ENCODE measurements around the gene BRSK2. TPM values are rescaled to one million over a fixed set of nuclear protein-coding genes. Genes with fewer than 3 reads are reported as not detected.

BRSK2 gene
- total RNA-seq, 1 donor from 2014 or later, result not detected

GRCh38 chr11:1467270-1467669, 77.5 kb downstream of the BRSK2 start:
- Histone ChIP-seq H3K27me3 (ENCODE audit: control insufficient read depth, insufficient read depth, low read length) (no peaks in the 10 kb centered on the region), H3K36me3 (ENCODE audit: control insufficient read depth, insufficient read depth, low read length) (peaks cover 6% of the 10 kb centered on the region), H3K4me3 (ENCODE audit: low read depth, low read length) (no peak overlapping the region)
- no peak for DNase-seq (ENCODE audit: low read depth)
- TF ChIP-seq, protein P1, sequence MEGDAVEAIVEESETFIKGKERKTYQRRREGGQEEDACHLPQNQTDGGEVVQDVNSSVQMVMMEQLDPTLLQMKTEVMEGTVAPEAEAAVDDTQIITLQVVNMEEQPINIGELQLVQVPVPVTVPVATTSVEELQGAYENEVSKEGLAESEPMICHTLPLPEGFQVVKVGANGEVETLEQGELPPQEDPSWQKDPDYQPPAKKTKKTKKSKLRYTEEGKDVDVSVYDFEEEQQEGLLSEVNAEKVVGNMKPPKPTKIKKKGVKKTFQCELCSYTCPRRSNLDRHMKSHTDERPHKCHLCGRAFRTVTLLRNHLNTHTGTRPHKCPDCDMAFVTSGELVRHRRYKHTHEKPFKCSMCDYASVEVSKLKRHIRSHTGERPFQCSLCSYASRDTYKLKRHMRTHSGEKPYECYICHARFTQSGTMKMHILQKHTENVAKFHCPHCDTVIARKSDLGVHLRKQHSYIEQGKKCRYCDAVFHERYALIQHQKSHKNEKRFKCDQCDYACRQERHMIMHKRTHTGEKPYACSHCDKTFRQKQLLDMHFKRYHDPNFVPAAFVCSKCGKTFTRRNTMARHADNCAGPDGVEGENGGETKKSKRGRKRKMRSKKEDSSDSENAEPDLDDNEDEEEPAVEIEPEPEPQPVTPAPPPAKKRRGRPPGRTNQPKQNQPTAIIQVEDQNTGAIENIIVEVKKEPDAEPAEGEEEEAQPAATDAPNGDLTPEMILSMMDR (IDR thresholded peaks at IDR 0.05; ENCODE audit: insufficient read depth, low read length, severe bottlenecking), result no peak
- no peak for FAIRE-seq

DNA sequence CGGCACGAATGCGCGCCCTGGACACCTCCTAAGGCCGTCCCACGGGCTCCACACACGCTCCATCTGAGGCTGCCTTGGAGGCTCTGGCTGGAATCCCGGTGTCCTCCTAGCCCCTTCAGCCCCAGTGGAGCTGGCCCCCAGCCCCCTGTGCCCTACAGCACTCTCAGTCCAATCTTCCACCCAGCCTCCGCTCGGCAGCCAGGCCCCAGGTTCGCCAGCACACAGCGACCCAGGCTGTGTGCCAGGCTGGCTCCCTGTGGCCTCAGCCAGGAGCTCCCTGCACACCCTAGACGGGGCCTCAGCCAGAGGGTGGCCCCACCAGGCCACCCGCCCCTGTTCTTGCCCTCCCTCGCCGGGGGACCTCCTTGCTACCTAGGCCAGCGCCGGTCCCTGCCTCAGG, 78.3 kb downstream of the BRSK2 start:
- H3K4me3 ChIP-seq (ENCODE audit: low read depth, low read length), result no peak overlapping the region
- peaks cover 6% of the 10 kb centered on the region for H3K36me3 ChIP-seq (ENCODE audit: control insufficient read depth, insufficient read depth, low read length)
- no peaks in the 10 kb centered on the region for H3K27me3 ChIP-seq (ENCODE audit: control insufficient read depth, insufficient read depth, low read length)
- DNase-seq (ENCODE audit: low read depth) (no peak), FAIRE-seq (no peak)
- TF ChIP-seq, protein P1 (IDR thresholded peaks at IDR 0.05; ENCODE audit: insufficient read depth, low read length, severe bottlenecking), result no peak

DNA sequence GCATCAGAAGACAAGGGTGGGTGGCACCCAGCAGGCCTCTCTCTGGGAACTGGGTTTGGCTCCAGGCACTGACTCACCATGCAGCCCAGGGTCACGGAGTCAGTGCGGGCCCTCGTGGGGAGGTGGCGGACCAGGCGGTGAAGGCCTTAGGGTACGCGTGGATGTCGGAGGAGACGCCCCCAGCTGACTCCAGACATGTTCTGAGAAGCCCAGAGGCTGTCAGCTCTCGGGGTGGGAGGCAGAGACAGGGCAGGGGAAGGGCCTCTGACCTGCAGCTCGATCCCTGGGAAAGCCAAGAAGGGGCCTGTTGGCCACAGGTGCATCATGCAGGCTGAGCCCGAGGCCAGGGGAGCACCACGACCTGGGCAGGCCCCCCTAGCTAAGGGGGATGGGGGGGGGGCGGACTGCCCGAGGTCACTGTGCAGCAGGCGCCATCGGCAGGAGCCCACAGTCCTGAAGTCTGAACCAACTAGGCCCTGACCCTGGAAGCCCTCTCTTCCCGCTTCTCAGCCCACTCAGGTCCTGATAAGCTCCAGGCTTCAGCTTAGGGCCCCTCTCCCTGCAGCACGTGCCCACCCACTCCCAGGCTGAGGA, 78.8 kb downstream of the BRSK2 start:
- Histone ChIP-seq H3K36me3 (ENCODE audit: control insufficient read depth, insufficient read depth, low read length) (peaks cover 6% of the 10 kb centered on the region), H3K27me3 (ENCODE audit: control insufficient read depth, insufficient read depth, low read length) (no peaks in the 10 kb centered on the region), H3K4me3 (ENCODE audit: low read depth, low read length) (no peak overlapping the region)
- TF ChIP-seq, protein P1 (IDR thresholded peaks at IDR 0.05; ENCODE audit: insufficient read depth, low read length, severe bottlenecking), result no peak
- FAIRE-seq (no peak), DNase-seq (ENCODE audit: low read depth) (no peak)

DNA sequence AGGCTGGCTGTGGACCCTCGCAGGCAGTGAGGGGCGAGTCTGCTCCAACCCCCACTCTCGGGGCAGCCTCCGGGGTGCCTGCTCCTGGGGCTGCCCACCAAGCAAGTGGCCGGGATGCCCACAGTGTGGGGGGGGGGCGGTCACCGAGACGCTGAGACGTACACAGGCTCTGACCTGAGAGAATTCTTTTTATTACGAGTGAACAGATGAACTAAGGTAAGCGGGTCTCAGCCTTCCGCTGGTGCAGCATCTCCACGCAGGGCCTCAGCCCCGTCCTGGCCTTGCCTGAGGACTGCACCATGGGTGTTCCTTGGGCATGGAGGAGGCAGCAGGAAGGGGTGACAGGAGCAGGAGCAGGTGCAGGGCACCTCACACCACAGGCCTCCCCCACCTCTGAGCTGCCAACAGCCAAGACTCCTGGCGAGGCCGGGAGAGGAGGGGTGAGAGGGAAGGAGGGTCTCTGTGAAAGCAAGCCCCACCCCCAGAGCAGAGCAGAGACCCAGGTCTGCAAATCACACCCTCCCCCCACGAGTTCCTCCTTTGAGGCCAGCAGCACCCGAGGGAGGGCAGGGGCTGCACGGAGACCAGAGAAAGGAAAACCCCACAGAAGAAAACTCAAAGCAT, 79.7 kb downstream of the BRSK2 start:
- H3K4me3 ChIP-seq (ENCODE audit: low read depth, low read length), result no peak overlapping the region
- FAIRE-seq (no peak), DNase-seq (ENCODE audit: low read depth) (no peak)
- H3K27me3 ChIP-seq (ENCODE audit: control insufficient read depth, insufficient read depth, low read length), result no peaks in the 10 kb centered on the region
- H3K36me3 ChIP-seq (ENCODE audit: control insufficient read depth, insufficient read depth, low read length), result peaks cover 6% of the 10 kb centered on the region
- TF ChIP-seq, protein P1 (IDR thresholded peaks at IDR 0.05; ENCODE audit: insufficient read depth, low read length, severe bottlenecking), result no peak

GRCh38 chr11:1469911-1470680, 80.4 kb downstream of the BRSK2 start:
- peaks cover 6% of the 10 kb centered on the region for H3K36me3 ChIP-seq (ENCODE audit: control insufficient read depth, insufficient read depth, low read length)

More at GRCh38 chr11:1469911-1470680, 80.4 kb downstream of the BRSK2 start:
- TF ChIP-seq, protein P1 (IDR thresholded peaks at IDR 0.05; ENCODE audit: insufficient read depth, low read length, severe bottlenecking), result no peak
- H3K27me3 ChIP-seq (ENCODE audit: control insufficient read depth, insufficient read depth, low read length), result no peaks in the 10 kb centered on the region
- no peak for FAIRE-seq
- no peak for DNase-seq (ENCODE audit: low read depth)
- H3K4me3 ChIP-seq (ENCODE audit: low read depth, low read length), result no peak overlapping the region
